Loucy (cell line): ENCODE measurements around the gene PARVB.

ENCODE experiments used
- H2AFZ ChIP-seq: fragments of 200-600 bp; sonication (generic); 2 replicates; pipeline ENCODE4 v1.6.0; 2016; ENCODE audit warnings: antibody characterized with exemption, mild to moderate bottlenecking, low read length, moderate library complexity
- H3F3A ChIP-seq: fragments of 200-600 bp; 2 replicates; pipeline ENCODE4 v1.6.0; 2016; ENCODE audit warnings: antibody characterized with exemption, low read depth, mild to moderate bottlenecking
- H3K27me3 ChIP-seq: fragments of 200-600 bp; sonication (generic); 2 replicates; pipeline ENCODE4 v1.6.1; 2014; ENCODE audit warnings: low read length, mild to moderate bottlenecking; ENCODE audit not compliant: insufficient read depth, poor library complexity, severe bottlenecking
- H3K36me3 ChIP-seq: fragments of 200-600 bp; sonication (generic); 2 replicates; pipeline ENCODE4 v1.6.1; 2016; ENCODE audit warnings: low read length; ENCODE audit not compliant: insufficient read depth
- H3K4me1 ChIP-seq: fragments of 200-600 bp; sonication (generic); 2 replicates; pipeline ENCODE4 v1.5.1; 2014; ENCODE audit warnings: low read length, mild to moderate bottlenecking; ENCODE audit not compliant: insufficient read depth, poor library complexity, severe bottlenecking
- H3K4me2 ChIP-seq: fragments of 200-600 bp; sonication (generic); 2 replicates; pipeline ENCODE4 v1.6.0; 2014; ENCODE audit warnings: antibody characterized with exemption, low read length, low read depth, mild to moderate bottlenecking; ENCODE audit not compliant: poor library complexity, severe bottlenecking
- H3K4me3 ChIP-seq: fragments of 200-600 bp; sonication (generic); 2 replicates; pipeline ENCODE4 v1.5.1; 2014; ENCODE audit warnings: low read length, mild to moderate bottlenecking, mixed read lengths; ENCODE audit not compliant: poor library complexity, severe bottlenecking
- H3K79me2 ChIP-seq: fragments of 200-600 bp; sonication (generic); 2 replicates; pipeline ENCODE4 v1.6.1; 2014; ENCODE audit warnings: low read length; ENCODE audit not compliant: insufficient read depth
- H3K9ac ChIP-seq: fragments of 200-600 bp; sonication (generic); 2 replicates; pipeline ENCODE4 v1.6.0; 2014; ENCODE audit warnings: mild to moderate bottlenecking, low read depth, low read length, moderate library complexity; ENCODE audit not compliant: poor library complexity, severe bottlenecking
- H3K9me2 ChIP-seq: fragments of 200-600 bp; sonication (generic); replicated peaks from 2 replicates; pipeline ENCODE4 v1.6.1; 2016; ENCODE audit warnings: low read depth, low read length, mixed read lengths
- H3K9me3 ChIP-seq: fragments of 200-600 bp; sonication (generic); 2 replicates; pipeline ENCODE4 v1.6.1; 2014; ENCODE audit warnings: mild to moderate bottlenecking, antibody characterized with exemption, low read length, low read depth; ENCODE audit not compliant: insufficient read depth
- H4K20me1 ChIP-seq: fragments of 200-600 bp; sonication (generic); 2 replicates; pipeline ENCODE4 v1.6.0; 2014; ENCODE audit warnings: antibody characterized with exemption, low read length, mild to moderate bottlenecking; ENCODE audit not compliant: insufficient read depth, poor library complexity, severe bottlenecking
- EZH2phosphoT487 ChIP-seq: fragments of 200-600 bp; IDR thresholded peaks from 2 replicates; pipeline ENCODE4 v1.6.1; 2018; ENCODE audit warnings: antibody characterized with exemption, mild to moderate bottlenecking, moderate library complexity, borderline replicate concordance
- TF ChIP-seq, protein P1 (sequence below): fragments of 200-600 bp; sonication (generic); conservative IDR thresholded peaks from 2 replicates; pipeline ENCODE4 v1.5.1; 2014; ENCODE audit warnings: mild to moderate bottlenecking, antibody characterized with exemption, low read length

PARVB gene

DNA sequence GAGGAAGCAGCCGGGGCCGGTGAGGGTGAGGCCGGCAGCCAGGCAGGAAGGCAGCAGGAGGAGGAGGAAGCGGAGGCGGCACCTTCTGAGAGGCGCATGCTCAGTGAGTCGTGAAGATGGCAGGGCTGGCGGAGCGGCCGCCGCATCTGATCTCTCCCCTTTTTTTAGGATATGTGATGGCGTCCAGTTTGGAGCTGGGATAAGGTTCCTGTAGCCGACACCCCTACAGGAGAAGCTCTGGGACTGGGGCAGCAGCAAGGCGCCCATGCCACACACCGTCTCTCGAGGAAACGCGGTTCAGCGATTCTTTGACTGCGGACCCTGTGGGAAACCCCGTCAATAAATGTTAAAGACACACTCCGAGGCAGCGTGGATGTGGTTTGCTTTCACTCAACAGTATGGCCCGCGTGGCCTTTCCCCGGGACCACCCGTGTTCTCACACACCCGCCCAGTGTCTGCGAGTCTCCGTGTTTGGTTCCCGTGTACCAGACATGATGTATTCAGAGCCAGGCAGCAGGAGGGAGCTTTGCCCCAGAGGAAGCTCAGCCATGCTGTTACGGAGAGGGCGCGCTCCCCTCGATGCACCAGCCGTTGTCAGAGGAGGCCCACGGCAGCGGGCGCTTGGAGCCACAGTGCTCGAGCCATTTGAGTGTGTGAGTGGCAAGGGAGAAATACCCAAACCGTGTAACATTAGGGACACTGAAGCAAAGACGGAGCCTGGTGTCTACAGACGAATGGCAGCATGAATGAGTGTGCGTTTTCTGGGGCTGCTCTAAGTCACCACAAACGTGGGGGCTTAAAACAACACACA is 27.7 kb upstream of the PARVB start:
- Histone ChIP-seq H3F3A (no peaks in the 10 kb centered on the region), H3K36me3 (peaks cover 71% of the 10 kb centered on the region; the same call in 1 of the 2 replicates), H3K4me1 (no peaks in the 10 kb centered on the region), H3K79me2 (no peaks in the 10 kb centered on the region), H3K27me3 (no peaks in the 10 kb centered on the region), H3K4me2 (no peak overlapping the region), H3K4me3 (no peak overlapping the region), H3K9ac (no peak overlapping the region), H3K9me2 (no peaks in the 10 kb centered on the region), H2AFZ (no peak overlapping the region), H3K9me3 (no peaks in the 10 kb centered on the region), H4K20me1 (no peaks in the 10 kb centered on the region)
- TF ChIP-seq EZH2phosphoT487: no peak
- TF ChIP-seq, protein P1, sequence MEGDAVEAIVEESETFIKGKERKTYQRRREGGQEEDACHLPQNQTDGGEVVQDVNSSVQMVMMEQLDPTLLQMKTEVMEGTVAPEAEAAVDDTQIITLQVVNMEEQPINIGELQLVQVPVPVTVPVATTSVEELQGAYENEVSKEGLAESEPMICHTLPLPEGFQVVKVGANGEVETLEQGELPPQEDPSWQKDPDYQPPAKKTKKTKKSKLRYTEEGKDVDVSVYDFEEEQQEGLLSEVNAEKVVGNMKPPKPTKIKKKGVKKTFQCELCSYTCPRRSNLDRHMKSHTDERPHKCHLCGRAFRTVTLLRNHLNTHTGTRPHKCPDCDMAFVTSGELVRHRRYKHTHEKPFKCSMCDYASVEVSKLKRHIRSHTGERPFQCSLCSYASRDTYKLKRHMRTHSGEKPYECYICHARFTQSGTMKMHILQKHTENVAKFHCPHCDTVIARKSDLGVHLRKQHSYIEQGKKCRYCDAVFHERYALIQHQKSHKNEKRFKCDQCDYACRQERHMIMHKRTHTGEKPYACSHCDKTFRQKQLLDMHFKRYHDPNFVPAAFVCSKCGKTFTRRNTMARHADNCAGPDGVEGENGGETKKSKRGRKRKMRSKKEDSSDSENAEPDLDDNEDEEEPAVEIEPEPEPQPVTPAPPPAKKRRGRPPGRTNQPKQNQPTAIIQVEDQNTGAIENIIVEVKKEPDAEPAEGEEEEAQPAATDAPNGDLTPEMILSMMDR: no peak

DNA sequence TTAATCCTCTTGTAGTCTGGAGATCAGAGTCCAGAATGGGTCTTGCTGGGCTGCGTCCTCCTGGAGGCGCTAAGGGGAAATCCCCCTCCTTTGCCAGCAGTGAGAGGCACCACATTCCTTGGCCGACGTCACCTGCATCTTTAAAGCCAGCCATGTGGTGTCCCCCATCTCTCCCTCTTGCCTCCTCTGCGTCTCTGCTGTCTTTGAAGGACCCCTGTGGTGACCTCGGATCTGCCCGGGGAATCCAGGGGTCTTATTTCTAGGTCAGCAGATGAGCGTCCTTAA is 27.2 kb upstream of the PARVB start:
- Histone ChIP-seq H3F3A (no peaks in the 10 kb centered on the region), H3K36me3 (peaks cover 65% of the 10 kb centered on the region; the same call in 1 of the 2 replicates), H3K9me3 (no peaks in the 10 kb centered on the region), H3K27me3 (no peaks in the 10 kb centered on the region), H4K20me1 (no peaks in the 10 kb centered on the region), H3K4me3 (no peak overlapping the region), H3K4me1 (no peaks in the 10 kb centered on the region), H3K9me2 (no peaks in the 10 kb centered on the region), H3K9ac (no peak overlapping the region), H3K79me2 (no peaks in the 10 kb centered on the region), H2AFZ (no peak overlapping the region), H3K4me2 (no peak overlapping the region)
- no peak for TF ChIP-seq EZH2phosphoT487
- TF ChIP-seq, protein P1: no peak

DNA sequence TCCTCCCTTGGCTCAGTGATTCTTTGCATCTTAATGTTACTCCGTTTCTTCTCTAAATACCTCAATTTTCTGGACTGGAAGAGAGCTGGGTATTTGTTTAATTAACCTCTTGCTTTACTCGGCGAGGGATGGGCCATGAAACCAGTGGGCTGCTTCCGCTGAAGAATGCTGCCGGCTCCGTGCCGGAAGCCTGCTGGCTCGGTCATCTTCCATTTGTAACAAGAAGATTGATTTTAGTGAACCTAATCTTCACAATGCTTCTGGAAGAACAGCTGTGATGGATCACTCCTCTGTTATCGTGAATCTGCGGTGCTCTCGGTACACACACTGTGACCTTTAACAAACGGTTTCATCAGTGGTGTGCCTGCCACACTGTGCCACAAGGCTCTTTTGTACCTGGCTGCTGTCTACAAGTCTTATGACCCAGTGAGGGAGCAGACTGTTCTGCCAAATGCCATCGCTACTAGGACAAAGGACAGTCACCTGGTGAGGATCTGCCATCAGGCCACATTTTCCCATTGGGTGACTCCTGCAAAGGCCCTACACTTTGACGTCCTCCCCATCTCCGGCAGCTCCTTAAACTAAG is 25.3 kb upstream of the PARVB start:
- TF ChIP-seq, protein P1: no peak
- no peak for TF ChIP-seq EZH2phosphoT487
- Histone ChIP-seq H3K9me2 (no peaks in the 10 kb centered on the region), H3K9me3 (no peaks in the 10 kb centered on the region), H2AFZ (no peak overlapping the region), H3K79me2 (no peaks in the 10 kb centered on the region), H3K36me3 (peaks cover 48% of the 10 kb centered on the region; the same call in 1 of the 2 replicates), H3K9ac (no peak overlapping the region), H3K4me1 (no peaks in the 10 kb centered on the region), H3F3A (no peaks in the 10 kb centered on the region), H4K20me1 (no peaks in the 10 kb centered on the region), H3K4me2 (no peak overlapping the region), H3K4me3 (no peak overlapping the region), H3K27me3 (no peaks in the 10 kb centered on the region)
